Activated naive CD4-positive, alpha-beta T cell treated with anti-CD3 and anti-CD28 coated beads, Interleukin-2, amount 10 ng/mL, durations not matched to agents 7 days and 5 days (primary cell): ENCODE measurements around the gene DUSP5.

ENCODE experiments used
- CTCF ChIA-PET: fragments of 350-600 bp; sonication (Branson Sonifier 250); formaldehyde crosslinking; loops from one replicate; lab custom pipeline; 2021; ENCODE audit warnings: antibody characterized with exemption; lab: Charles Lee
- DNase-seq: peaks from one replicate; pipeline ENCODE4 v3.0.0-alpha.2; 2020
- H3K27ac Mint-ChIP-seq: one replicate; pipeline ENCODE4 v1.8.0; 2021; ENCODE audit warnings: mild to moderate bottlenecking, moderate library complexity, mixed read lengths
- H3K27me3 Mint-ChIP-seq: one replicate; pipeline ENCODE4 v1.8.0; 2021; ENCODE audit warnings: mild to moderate bottlenecking, mixed read lengths
- H3K36me3 Mint-ChIP-seq: one replicate; pipeline ENCODE4 v1.8.0; 2021; ENCODE audit warnings: mixed read lengths
- H3K4me1 Mint-ChIP-seq: one replicate; pipeline ENCODE4 v1.8.0; 2021; ENCODE audit warnings: mixed read lengths
- H3K4me3 Mint-ChIP-seq: one replicate; pipeline ENCODE4 v1.8.0; 2021; ENCODE audit warnings: mild to moderate bottlenecking, moderate library complexity, mixed read lengths
- H3K9me3 Mint-ChIP-seq: one replicate; pipeline ENCODE4 v1.8.0; 2021; ENCODE audit warnings: mixed read lengths

The DUSP5 gene

GRCh38 chr10:110488940-110489339, 8.8 kb upstream of the DUSP5 start:
- no peak for DNase-seq
- H3K27ac Mint-ChIP-seq, result no peak overlapping the region
- peaks cover 7% of the 10 kb centered on the region for H3K4me1 Mint-ChIP-seq
- H3K9me3 Mint-ChIP-seq, result no peaks in the 10 kb centered on the region
- no peak overlapping the region for H3K4me3 Mint-ChIP-seq
- H3K36me3 Mint-ChIP-seq, result peaks cover 2% of the 10 kb centered on the region
- CTCF ChIA-PET, result interaction anchor here (1.0 to 1.1 kb wide), 2 partner anchors 11 to 134 kb away, joined by 3 to 4 read pairs; no protein-coding TSS in a partner anchor
- peaks cover 44% of the 10 kb centered on the region for H3K27me3 Mint-ChIP-seq

GRCh38 chr10:110490640-110491039, 7.1 kb upstream of the DUSP5 start:
- no peak for DNase-seq
- peaks cover 9% of the 10 kb centered on the region for H3K4me1 Mint-ChIP-seq
- H3K4me3 Mint-ChIP-seq, result no peak overlapping the region
- no peaks in the 10 kb centered on the region for H3K9me3 Mint-ChIP-seq
- CTCF ChIA-PET, result interaction anchor here (0.6 kb wide), 1 partner anchor 17 kb away, joined by 3 read pairs; no protein-coding TSS in a partner anchor
- H3K27me3 Mint-ChIP-seq, result peaks cover 36% of the 10 kb centered on the region
- peaks cover 6% of the 10 kb centered on the region for H3K36me3 Mint-ChIP-seq
- H3K27ac Mint-ChIP-seq, result no peak overlapping the region

GRCh38 chr10:110491346-110491745, 6.4 kb upstream of the DUSP5 start:
- no peak overlapping the region for H3K4me3 Mint-ChIP-seq
- DNase-seq, result no peak

GRCh38 chr10:110492069-110492822, 5.5 kb upstream of the DUSP5 start:
- CTCF ChIA-PET, result interaction anchor here (0.8 to 1.4 kb wide), 2 partner anchors 49 to 138 kb away, joined by 3 read pairs; no protein-coding TSS in a partner anchor
- H3K9me3 Mint-ChIP-seq, result no peaks in the 10 kb centered on the region
- H3K36me3 Mint-ChIP-seq, result peaks cover 8% of the 10 kb centered on the region
- H3K27me3 Mint-ChIP-seq, result peaks cover 39% of the 10 kb centered on the region
- DNase-seq, result no peak
- no peak overlapping the region for H3K27ac Mint-ChIP-seq
- peaks cover 23% of the 10 kb centered on the region for H3K4me1 Mint-ChIP-seq
- no peak overlapping the region for H3K4me3 Mint-ChIP-seq

More at GRCh38 chr10:110491346-110491745, 6.4 kb upstream of the DUSP5 start:
- no peak overlapping the region for H3K27ac Mint-ChIP-seq
- H3K4me1 Mint-ChIP-seq, result peaks cover 16% of the 10 kb centered on the region
- H3K36me3 Mint-ChIP-seq, result peaks cover 8% of the 10 kb centered on the region
- CTCF ChIA-PET, result interaction anchor here (1.4 kb wide), 1 partner anchor 137 kb away, joined by 3 read pairs; no protein-coding TSS in a partner anchor
- H3K9me3 Mint-ChIP-seq, result no peaks in the 10 kb centered on the region
- peaks cover 39% of the 10 kb centered on the region for H3K27me3 Mint-ChIP-seq

- Mint-ChIP-seq H3K27me3 (peaks cover 27% of the 10 kb centered on the region), H3K27ac (no peak overlapping the region)
These were observed 3.8 kb upstream of the DUSP5 start for GRCh38 chr10:110493832-110494426.

GRCh38 chr10:110494532-110494931, 3.2 kb upstream of the DUSP5 start:
- DNase-seq, result no peak
- Mint-ChIP-seq H3K9me3 (no peaks in the 10 kb centered on the region), H3K36me3 (peaks cover 17% of the 10 kb centered on the region), H3K4me1 (peaks cover 23% of the 10 kb centered on the region), H3K4me3 (no peak overlapping the region), H3K27me3 (peaks cover 23% of the 10 kb centered on the region), H3K27ac (no peak overlapping the region)
- CTCF ChIA-PET, result interaction anchor here (1.3 kb wide), 1 partner anchor 51 kb away, joined by 3 read pairs; no protein-coding TSS in a partner anchor

More at GRCh38 chr10:110493832-110494426, 3.8 kb upstream of the DUSP5 start:
- DNase-seq, result no peak
- H3K9me3 Mint-ChIP-seq, result no peaks in the 10 kb centered on the region
- peaks cover 22% of the 10 kb centered on the region for H3K4me1 Mint-ChIP-seq
- H3K4me3 Mint-ChIP-seq, result no peak overlapping the region
- peaks cover 10% of the 10 kb centered on the region for H3K36me3 Mint-ChIP-seq
- CTCF ChIA-PET, result interaction anchor here (1.3 kb wide), 1 partner anchor 52 kb away, joined by 3 read pairs; no protein-coding TSS in a partner anchor

- Mint-ChIP-seq H3K36me3 (peaks cover 29% of the 10 kb centered on the region), H3K27me3 (peaks cover 9% of the 10 kb centered on the region), H3K27ac (peak overlapping the region; percentile 67), H3K9me3 (no peaks in the 10 kb centered on the region), H3K4me3 (peak overlapping the region; percentile 93), H3K4me1 (peaks cover 37% of the 10 kb centered on the region)
- peak; percentile 65 for DNase-seq
- CTCF ChIA-PET, result no interaction called here
These were observed 1.8 kb upstream of the DUSP5 start for GRCh38 chr10:110495731-110496552.

GRCh38 chr10:110496553-110497437, 912 bp upstream of the DUSP5 start:
- H3K36me3 Mint-ChIP-seq, result peaks cover 34% of the 10 kb centered on the region
- H3K27me3 Mint-ChIP-seq, result peaks cover 9% of the 10 kb centered on the region
- peak overlapping the region; percentile 87 for H3K27ac Mint-ChIP-seq
- H3K4me1 Mint-ChIP-seq, result peaks cover 45% of the 10 kb centered on the region
- CTCF ChIA-PET, result interaction anchor here (0.8 to 0.9 kb wide), 2 partner anchors 70 to 142 kb away, joined by 4 to 5 read pairs; no protein-coding TSS in a partner anchor
- H3K9me3 Mint-ChIP-seq, result no peaks in the 10 kb centered on the region
- H3K4me3 Mint-ChIP-seq, result peak overlapping the region; percentile 93
- no peak for DNase-seq

- peaks cover 46% of the 10 kb centered on the region for H3K36me3 Mint-ChIP-seq
These were observed 627 bp downstream of the DUSP5 start for GRCh38 chr10:110498087-110498981.

GRCh38 chr10:110498982-110499795, 1.5 kb downstream of the DUSP5 start:
- H3K9me3 Mint-ChIP-seq, result no peaks in the 10 kb centered on the region
- peak overlapping the region; percentile 98 for H3K4me3 Mint-ChIP-seq
- peaks cover 69% of the 10 kb centered on the region for H3K4me1 Mint-ChIP-seq
- peaks cover 51% of the 10 kb centered on the region for H3K36me3 Mint-ChIP-seq
- peak overlapping the region; percentile 90 for H3K27ac Mint-ChIP-seq
- CTCF ChIA-PET, result interaction anchor here (0.6 to 8.2 kb wide), 21 partner anchors 15 to 295 kb away, joined by 3 to 122 read pairs (median 4); no protein-coding TSS in a partner anchor
- DNase-seq, result peak; percentile 69
- H3K27me3 Mint-ChIP-seq, result peaks cover 3% of the 10 kb centered on the region

More at GRCh38 chr10:110498087-110498981, 627 bp downstream of the DUSP5 start:
- peak; percentile 76 for DNase-seq
- Mint-ChIP-seq H3K4me1 (peaks cover 61% of the 10 kb centered on the region), H3K27me3 (peaks cover 9% of the 10 kb centered on the region), H3K9me3 (no peaks in the 10 kb centered on the region), H3K4me3 (peak overlapping the region; percentile 98), H3K27ac (peak overlapping the region; percentile 90)
- CTCF ChIA-PET, result interaction anchor here (0.6 to 8.2 kb wide), 21 partner anchors 14 to 294 kb away, joined by 3 to 122 read pairs (median 4); no protein-coding TSS in a partner anchor

- Mint-ChIP-seq H3K4me1 (peaks cover 77% of the 10 kb centered on the region), H3K27ac (peak overlapping the region; percentile 90), H3K4me3 (peak overlapping the region; percentile 98), H3K36me3 (peaks cover 55% of the 10 kb centered on the region), H3K9me3 (no peaks in the 10 kb centered on the region), H3K27me3 (peaks cover 3% of the 10 kb centered on the region)
- no peak for DNase-seq
- CTCF ChIA-PET, result interaction anchor here (0.7 to 8.2 kb wide), 9 partner anchors 16 to 193 kb away, joined by 3 to 122 read pairs (median 5); no protein-coding TSS in a partner anchor
These were observed 2.2 kb downstream of the DUSP5 start for GRCh38 chr10:110499796-110500514.
